Neuron (in vitro differentiated cells): ENCODE data around the gene FBXO47.
"Not testable (repeated sequence)": the region's sequence is repeated elsewhere in the genome, so short reads cannot be mapped to it uniquely, and the experiment has no call there.

ENCODE experiments used
- H2AFZ ChIP-seq: one replicate; pipeline ENCODE4 v1.6.1; 2013; ENCODE audit warnings: low read depth, mild to moderate bottlenecking, inconsistent platforms, low read length, moderate library complexity
- H3K27me3 ChIP-seq: one replicate; pipeline ENCODE4 v1.6.1; 2013; ENCODE audit warnings: low read length; ENCODE audit not compliant: insufficient read depth
- H3K36me3 ChIP-seq: one replicate; pipeline ENCODE4 v1.6.1; 2013; ENCODE audit warnings: low read length; ENCODE audit not compliant: insufficient read depth
- H3K4me1 ChIP-seq: one replicate; pipeline ENCODE4 v1.6.1; 2013; ENCODE audit warnings: low read length; ENCODE audit not compliant: insufficient read depth
- H3K4me3 ChIP-seq: 2 replicates; pipeline ENCODE4 v1.5.1; 2013; ENCODE audit warnings: mild to moderate bottlenecking, low read length, moderate library complexity
- H3K9me3 ChIP-seq: one replicate; pipeline ENCODE4 v1.6.1; 2013; ENCODE audit warnings: low read length

FBXO47 gene

GRCh38 chr17:38960402-38960801 is 6.8 kb downstream of the FBXO47 start:
- Histone ChIP-seq H3K4me3 (no peak overlapping the region), H2AFZ (no peak overlapping the region), H3K9me3 (no peaks in the 10 kb centered on the region), H3K4me1 (no peaks in the 10 kb centered on the region), H3K27me3 (no peaks in the 10 kb centered on the region), H3K36me3 (no peaks in the 10 kb centered on the region)

- Histone ChIP-seq H3K36me3 (no peaks in the 10 kb centered on the region), H3K4me1 (no peaks in the 10 kb centered on the region), H3K9me3 (no peaks in the 10 kb centered on the region), H3K27me3 (no peaks in the 10 kb centered on the region), H3K4me3 (no peak overlapping the region), H2AFZ (no peak overlapping the region)
Observed at GRCh38 chr17:38959508-38959907, 7.7 kb downstream of the FBXO47 start.

GRCh38 chr17:38958756-38959155 is 8.4 kb downstream of the FBXO47 start:
- Histone ChIP-seq H3K4me3 (no peak overlapping the region), H3K27me3 (no peaks in the 10 kb centered on the region), H3K4me1 (no peaks in the 10 kb centered on the region), H2AFZ (no peak overlapping the region), H3K36me3 (no peaks in the 10 kb centered on the region), H3K9me3 (no peaks in the 10 kb centered on the region)

- Histone ChIP-seq H2AFZ (no peak overlapping the region), H3K27me3 (no peaks in the 10 kb centered on the region), H3K4me1 (no peaks in the 10 kb centered on the region), H3K9me3 (no peaks in the 10 kb centered on the region), H3K4me3 (no peak overlapping the region), H3K36me3 (no peaks in the 10 kb centered on the region)
Observed at GRCh38 chr17:38958326-38958725, 8.9 kb downstream of the FBXO47 start.

- H2AFZ ChIP-seq, H3K4me3 ChIP-seq, H3K4me1 ChIP-seq, H3K36me3 ChIP-seq, H3K27me3 ChIP-seq, H3K9me3 ChIP-seq: not testable (repeated sequence)
Observed at GRCh38 chr17:38953800-38954199, 13.4 kb downstream of the FBXO47 start.

GRCh38 chr17:38947189-38947588 is 20.0 kb downstream of the FBXO47 start:
- H3K4me3 ChIP-seq, result no peak overlapping the region
- no peak overlapping the region for H2AFZ ChIP-seq
- no peaks in the 10 kb centered on the region for H3K27me3 ChIP-seq
- no peaks in the 10 kb centered on the region for H3K9me3 ChIP-seq
- no peaks in the 10 kb centered on the region for H3K4me1 ChIP-seq
- no peaks in the 10 kb centered on the region for H3K36me3 ChIP-seq

GRCh38 chr17:38943607-38944006 is 23.6 kb downstream of the FBXO47 start:
- Histone ChIP-seq H3K4me3 (no peak overlapping the region), H3K4me1 (no peaks in the 10 kb centered on the region)

GRCh38 chr17:38942696-38943334 is 24.4 kb downstream of the FBXO47 start:
- Histone ChIP-seq H3K36me3 (no peaks in the 10 kb centered on the region), H3K4me3 (no peak overlapping the region), H3K9me3 (no peaks in the 10 kb centered on the region), H2AFZ (no peak overlapping the region), H3K4me1 (no peaks in the 10 kb centered on the region), H3K27me3 (no peaks in the 10 kb centered on the region)

More at GRCh38 chr17:38943607-38944006, 23.6 kb downstream of the FBXO47 start:
- H2AFZ ChIP-seq, result no peak overlapping the region
- H3K27me3 ChIP-seq, result no peaks in the 10 kb centered on the region
- no peaks in the 10 kb centered on the region for H3K9me3 ChIP-seq
- H3K36me3 ChIP-seq, result no peaks in the 10 kb centered on the region

- H3K4me1 ChIP-seq, result no peaks in the 10 kb centered on the region
- no peaks in the 10 kb centered on the region for H3K9me3 ChIP-seq
Observed at GRCh38 chr17:38940404-38940803, 26.8 kb downstream of the FBXO47 start.

GRCh38 chr17:38939987-38940386 is 27.2 kb downstream of the FBXO47 start:
- no peaks in the 10 kb centered on the region for H3K9me3 ChIP-seq
- H3K4me1 ChIP-seq, result no peaks in the 10 kb centered on the region
- no peak overlapping the region for H2AFZ ChIP-seq
- no peaks in the 10 kb centered on the region for H3K36me3 ChIP-seq
- H3K4me3 ChIP-seq, result no peak overlapping the region
- peaks cover 6% of the 10 kb centered on the region for H3K27me3 ChIP-seq

More at GRCh38 chr17:38940404-38940803, 26.8 kb downstream of the FBXO47 start:
- H3K36me3 ChIP-seq, result no peaks in the 10 kb centered on the region
- peaks cover 6% of the 10 kb centered on the region for H3K27me3 ChIP-seq
- no peak overlapping the region for H3K4me3 ChIP-seq
- H2AFZ ChIP-seq, result no peak overlapping the region

GRCh38 chr17:38933962-38934361 is 33.2 kb downstream of the FBXO47 start:
- H2AFZ ChIP-seq, H3K4me1 ChIP-seq, H3K27me3 ChIP-seq, H3K4me3 ChIP-seq, H3K9me3 ChIP-seq, H3K36me3 ChIP-seq: not testable (repeated sequence)

GRCh38 chr17:38930782-38931181 is 36.4 kb downstream of the FBXO47 start:
- not testable (repeated sequence) for H3K27me3 ChIP-seq, H3K4me1 ChIP-seq, H3K4me3 ChIP-seq, H2AFZ ChIP-seq, H3K36me3 ChIP-seq, H3K9me3 ChIP-seq

- H3K4me3 ChIP-seq, result peak overlapping the region; percentile 63
- no peak overlapping the region for H2AFZ ChIP-seq
Observed at GRCh38 chr17:38926293-38927070, 40.7 kb downstream of the FBXO47 start.

More at GRCh38 chr17:38926293-38927070, 40.7 kb downstream of the FBXO47 start:
- no peaks in the 10 kb centered on the region for H3K9me3 ChIP-seq
- H3K36me3 ChIP-seq, result no peaks in the 10 kb centered on the region
- peaks cover 18% of the 10 kb centered on the region for H3K4me1 ChIP-seq
- H3K27me3 ChIP-seq, result no peaks in the 10 kb centered on the region
